H1 (cell line): ENCODE results near the gene PTPRJ.

ENCODE experiments used
- CTCF ChIP-seq, 3 experiments: IDR thresholded peaks; 1 replicate in 2 of 3; 2 replicates in 1 of 3; pipeline versions ENCODE4 v1.5.1 to v1.6.1; 2011; ENCODE audit warnings: low read length in 3 of 3, mild to moderate bottlenecking in 3 of 3, inconsistent platforms in 2 of 3, low read depth in 1 of 3, moderate library complexity in 1 of 3; ENCODE audit not compliant: insufficient read depth in 1 of 3; ENCODE audit errors: control extremely low read depth in 1 of 3
- EP300 ChIP-seq, 2 experiments: IDR thresholded peaks; 1 replicate in 1 of 2; 2 replicates in 1 of 2; pipeline ENCODE4 v1.6.1; 2011 to 2012; ENCODE audit warnings: low read depth in 2 of 2, low read length in 2 of 2, mild to moderate bottlenecking in 2 of 2, borderline replicate concordance in 1 of 2, inconsistent platforms in 1 of 2, moderate library complexity in 1 of 2
- EZH2 ChIP-seq: fragments of 200-600 bp; sonication (generic); IDR thresholded peaks from 2 replicates; pipeline ENCODE4 v1.7.1; 2012; ENCODE audit warnings: low read depth, mild to moderate bottlenecking, moderate library complexity, low read length, inconsistent platforms; ENCODE audit not compliant: severe bottlenecking
- GABPA ChIP-seq: IDR thresholded peaks from 2 replicates; pipeline ENCODE4 v1.6.1; 2011; ENCODE audit warnings: mild to moderate bottlenecking, low read length, moderate library complexity, borderline replicate concordance; ENCODE audit not compliant: insufficient read depth
- MAX ChIP-seq: IDR thresholded peaks from 2 replicates; pipeline ENCODE4 v1.6.1; 2012; ENCODE audit warnings: inconsistent platforms
- POLR2A ChIP-seq, 2 experiments: IDR thresholded peaks; 1 replicate in 1 of 2; 2 replicates in 1 of 2; pipeline ENCODE4 v1.6.1; 2011; ENCODE audit warnings: low read depth in 2 of 2, low read length in 2 of 2, mild to moderate bottlenecking in 2 of 2; ENCODE audit errors: control extremely low read depth in 1 of 2
- POLR2AphosphoS5 ChIP-seq: IDR thresholded peaks from 2 replicates; pipeline ENCODE4 v1.6.1; 2011; ENCODE audit warnings: low read depth, low read length
- POU5F1 ChIP-seq: IDR thresholded peaks from 2 replicates; pipeline ENCODE4 v1.6.1; 2011; ENCODE audit warnings: low read depth, mild to moderate bottlenecking, low read length, moderate library complexity

GRCh38 chr11:47983464-47984397 is 3.4 kb downstream of the PTPRJ start:
- TF ChIP-seq POLR2AphosphoS5 = no peak
- TF ChIP-seq MAX = no peak
- TF ChIP-seq CTCF (IDR thresholded peaks at IDR 0.05; ENCODE audit: control extremely low read depth in 1 of 3, insufficient read depth in 1 of 3, low read depth in 1 of 3, low read length in 3 of 3) = no peak
- TF ChIP-seq EP300 (IDR thresholded peaks at IDR 0.05; ENCODE audit: borderline replicate concordance in 1 of 2, low read depth in 2 of 2, low read length in 2 of 2) = no peak
- no peak for TF ChIP-seq EZH2
- TF ChIP-seq POU5F1 = no peak
- TF ChIP-seq GABPA = no peak
- no peak for TF ChIP-seq POLR2A (IDR thresholded peaks at IDR 0.05; ENCODE audit: control extremely low read depth in 1 of 2, low read depth in 2 of 2, low read length in 2 of 2)
